Uterus (tissue), 4 donors: ENCODE results near the gene KAT7. TPM values are rescaled to one million over a fixed set of nuclear protein-coding genes. Genes with fewer than 3 reads are reported as not detected.
"Not testable (repeated sequence)": the region's sequence is repeated elsewhere in the genome, so short reads cannot be mapped to it uniquely, and the experiment has no call there.

Source experiments
- DNase-seq, 2 donors: peaks; one replicate each; pipeline ENCODE4 v3.0.0-alpha.2; 2019 to 2020
- H3K27ac ChIP-seq, 2 donors: fragments of 200-600 bp; sonication (generic); 1 replicate in 1 of 2; 2 replicates in 1 of 2; pipeline ENCODE4 v1.5.1; 2016 to 2018
- H3K27me3 ChIP-seq, 2 donors: fragments of 200-600 bp; sonication (generic); one replicate each; pipeline ENCODE4 v1.5.1; 2018 to 2019; ENCODE audit warnings: control low read depth in 1 of 2
- H3K36me3 ChIP-seq, 2 donors: fragments of 200-600 bp; sonication (generic); one replicate each; pipeline ENCODE4 v1.5.1; 2019; ENCODE audit warnings: control low read depth in 1 of 2
- H3K4me1 ChIP-seq, 2 donors: fragments of 200-600 bp; sonication (generic); one replicate each; pipeline ENCODE4 v1.5.1; 2018 to 2019; ENCODE audit warnings: control low read depth in 1 of 2
- H3K4me3 ChIP-seq, 2 donors: fragments of 200-600 bp; sonication (generic); 1 replicate in 1 of 2; 2 replicates in 1 of 2; pipeline ENCODE4 v1.5.1; 2018 to 2019; ENCODE audit warnings: mild to moderate bottlenecking in 1 of 2
- H3K9me3 ChIP-seq, 2 donors: fragments of 200-600 bp; sonication (generic); one replicate each; pipeline ENCODE4 v1.5.1; 2019; ENCODE audit warnings: control low read depth in 1 of 2
- POLR2A ChIP-seq, 2 donors: fragments of 450-650 bp; IDR thresholded peaks; one replicate each; pipeline ENCODE4 v1.6.1; 2016; ENCODE audit warnings: antibody characterized with exemption in 2 of 2, mild to moderate bottlenecking in 1 of 2, moderate library complexity in 1 of 2
- intact Hi-C: fragments of 100-400 bp; cut with DNase I; formaldehyde crosslinking; loops from one replicate; pipeline ENCODE4 v1.15.1; 2023; ENCODE audit warnings: low total_unique reads
- total RNA-seq, 4 donors: library from RNA; depleted of rRNA in 3 of 4; stranded (reverse); fragments of >200 nt in 3 of 4; gene quantifications; one replicate each; pipeline versions ENCODE4 v1.1.0 to v1.2.4, GENCODE V29; 2014 to 2023
- TF ChIP-seq, protein P1 (sequence below), 4 experiments: fragments of 200-600 bp in 2 of 4; fragments of 450-650 bp in 2 of 4; sonication (generic) in 2 of 4; IDR thresholded peaks; one replicate each; pipeline ENCODE4 v1.5.1; 2016 to 2019; ENCODE audit warnings: antibody characterized with exemption in 4 of 4, mild to moderate bottlenecking in 2 of 4, moderate library complexity in 1 of 4
- donor health status: DM: yes; HTN: yes; CAD: no.

Gene KAT7
- total RNA-seq, 4 donors from 2014 or later, result 16.8 to 117 (median 40.8) TPM

DNA sequence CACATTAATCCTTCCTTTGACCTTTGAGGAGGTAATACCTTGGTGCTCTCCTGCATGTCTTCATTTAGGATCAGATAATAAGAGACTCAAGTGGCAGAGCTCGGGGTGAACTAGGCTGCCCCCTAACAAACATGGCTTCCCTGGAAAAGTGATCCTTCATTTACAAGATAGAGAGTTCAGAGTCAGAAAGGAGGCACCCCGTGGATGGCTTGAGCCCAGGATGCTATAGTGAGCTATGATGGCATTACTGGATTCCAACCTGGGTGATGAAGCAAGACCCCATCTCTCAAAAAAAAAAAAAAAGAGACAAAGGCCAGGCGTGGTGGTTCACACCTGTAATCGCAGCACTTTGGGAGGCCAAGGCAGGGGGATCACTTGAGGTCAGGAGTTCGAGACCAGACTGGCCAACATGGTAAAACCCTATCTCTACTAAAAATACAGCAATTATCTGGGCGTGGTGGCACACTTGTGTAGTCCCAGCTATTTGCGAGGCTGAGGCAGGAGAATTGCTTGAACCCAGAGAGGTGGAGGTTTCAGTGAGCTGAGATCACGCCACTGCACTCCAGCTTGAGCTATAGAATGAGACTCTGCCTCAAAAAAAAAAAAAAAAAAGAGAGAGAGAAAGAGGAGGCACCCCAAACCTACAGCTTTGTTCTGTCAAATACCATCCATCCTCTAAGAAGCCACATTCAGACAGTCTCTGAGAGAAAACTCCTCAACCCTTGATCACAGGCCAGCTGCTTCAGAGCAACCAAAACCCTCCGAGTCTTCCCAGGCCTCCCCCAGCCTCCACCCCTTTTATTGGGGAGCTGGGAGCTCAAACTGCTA, 31.9 kb upstream of the KAT7 start:
- no peak overlapping the region for H3K4me3 ChIP-seq
- no peaks in the 10 kb centered on the region for H3K36me3 ChIP-seq
- no peak for DNase-seq
- TF ChIP-seq, protein P1, sequence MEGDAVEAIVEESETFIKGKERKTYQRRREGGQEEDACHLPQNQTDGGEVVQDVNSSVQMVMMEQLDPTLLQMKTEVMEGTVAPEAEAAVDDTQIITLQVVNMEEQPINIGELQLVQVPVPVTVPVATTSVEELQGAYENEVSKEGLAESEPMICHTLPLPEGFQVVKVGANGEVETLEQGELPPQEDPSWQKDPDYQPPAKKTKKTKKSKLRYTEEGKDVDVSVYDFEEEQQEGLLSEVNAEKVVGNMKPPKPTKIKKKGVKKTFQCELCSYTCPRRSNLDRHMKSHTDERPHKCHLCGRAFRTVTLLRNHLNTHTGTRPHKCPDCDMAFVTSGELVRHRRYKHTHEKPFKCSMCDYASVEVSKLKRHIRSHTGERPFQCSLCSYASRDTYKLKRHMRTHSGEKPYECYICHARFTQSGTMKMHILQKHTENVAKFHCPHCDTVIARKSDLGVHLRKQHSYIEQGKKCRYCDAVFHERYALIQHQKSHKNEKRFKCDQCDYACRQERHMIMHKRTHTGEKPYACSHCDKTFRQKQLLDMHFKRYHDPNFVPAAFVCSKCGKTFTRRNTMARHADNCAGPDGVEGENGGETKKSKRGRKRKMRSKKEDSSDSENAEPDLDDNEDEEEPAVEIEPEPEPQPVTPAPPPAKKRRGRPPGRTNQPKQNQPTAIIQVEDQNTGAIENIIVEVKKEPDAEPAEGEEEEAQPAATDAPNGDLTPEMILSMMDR (IDR thresholded peaks at IDR 0.05), result no peak
- TF ChIP-seq POLR2A (IDR thresholded peaks at IDR 0.05), result no peak
- H3K27ac ChIP-seq, result peak overlapping the region in 1 of 2 donors; percentile 20
- H3K9me3 ChIP-seq, result no peaks in the 10 kb centered on the region
- H3K27me3 ChIP-seq, result no peaks in the 10 kb centered on the region
- intact Hi-C loops, result no loop called here
- H3K4me1 ChIP-seq, result no peaks in the 10 kb centered on the region

DNA sequence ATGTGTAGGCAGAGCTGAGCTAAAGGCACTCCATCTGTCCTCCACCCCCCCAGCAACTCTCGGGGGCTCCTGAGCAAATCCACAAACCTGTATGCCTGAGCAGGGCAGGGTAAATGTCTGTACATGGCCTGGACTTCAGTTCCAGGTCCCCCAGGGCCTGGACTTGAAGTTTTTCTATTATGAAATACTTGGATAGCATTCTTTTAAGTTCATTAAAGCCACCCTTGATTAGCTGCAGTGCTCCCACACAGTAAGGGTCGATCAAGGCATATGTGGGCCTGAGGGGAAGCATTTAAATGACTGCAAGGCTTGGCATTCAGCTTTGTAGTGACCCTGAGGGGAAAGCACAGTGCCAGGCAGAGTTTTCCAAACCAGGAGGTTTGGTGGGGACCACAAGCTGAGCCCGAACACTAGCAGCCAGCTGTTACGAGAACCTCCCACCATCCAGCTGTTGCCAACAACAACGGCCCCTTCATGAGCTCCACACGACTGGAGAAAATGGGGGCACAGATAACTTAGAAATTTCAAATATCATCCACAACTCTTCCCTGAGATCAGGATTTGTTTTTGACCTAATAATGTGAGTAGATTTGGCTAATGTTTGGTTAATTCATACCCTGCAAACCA, 31.2 kb upstream of the KAT7 start:
- Histone ChIP-seq H3K36me3 (no peaks in the 10 kb centered on the region), H3K9me3 (no peaks in the 10 kb centered on the region), H3K4me3 (no peak overlapping the region), H3K4me1 (peaks cover 0 to 1% of the 10 kb centered on the region in 2 donors), H3K27me3 (no peaks in the 10 kb centered on the region), H3K27ac (peak overlapping the region in 1 of 2 donors; percentile 20)
- intact Hi-C loops, result no loop called here
- TF ChIP-seq, protein P1 (IDR thresholded peaks at IDR 0.05), result no peak
- TF ChIP-seq POLR2A (IDR thresholded peaks at IDR 0.05), result no peak
- DNase-seq, result no peak

DNA sequence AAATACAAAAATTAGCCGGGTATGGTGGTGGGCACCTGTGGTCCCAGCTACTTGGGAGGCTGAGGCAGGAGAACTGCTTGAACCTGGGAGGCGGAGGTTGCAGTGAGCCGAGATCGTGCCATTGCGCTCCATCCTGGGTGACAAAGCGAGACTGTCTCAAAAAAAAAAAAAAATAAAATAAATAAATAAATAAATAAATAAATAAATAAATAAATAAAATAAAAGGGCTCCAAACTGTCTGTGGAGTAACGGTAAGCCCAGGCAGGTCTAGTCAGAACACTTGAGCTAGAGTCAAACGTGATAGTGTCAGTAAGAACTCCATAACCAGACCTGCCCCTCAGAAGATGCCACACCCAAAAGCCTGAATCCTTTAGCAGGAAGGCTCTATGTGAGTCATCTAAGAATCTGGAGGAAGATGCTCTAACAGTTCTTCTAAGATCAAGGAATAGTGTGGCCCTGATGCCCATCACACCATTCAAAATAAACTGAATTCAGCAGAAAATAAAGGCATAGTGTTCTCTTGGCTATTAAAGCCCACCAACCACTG, 29.9 kb upstream of the KAT7 start:
- H3K4me3 ChIP-seq, H3K27me3 ChIP-seq, H3K36me3 ChIP-seq, H3K27ac ChIP-seq, DNase-seq, H3K9me3 ChIP-seq, H3K4me1 ChIP-seq, intact Hi-C loops: not testable (repeated sequence)

DNA sequence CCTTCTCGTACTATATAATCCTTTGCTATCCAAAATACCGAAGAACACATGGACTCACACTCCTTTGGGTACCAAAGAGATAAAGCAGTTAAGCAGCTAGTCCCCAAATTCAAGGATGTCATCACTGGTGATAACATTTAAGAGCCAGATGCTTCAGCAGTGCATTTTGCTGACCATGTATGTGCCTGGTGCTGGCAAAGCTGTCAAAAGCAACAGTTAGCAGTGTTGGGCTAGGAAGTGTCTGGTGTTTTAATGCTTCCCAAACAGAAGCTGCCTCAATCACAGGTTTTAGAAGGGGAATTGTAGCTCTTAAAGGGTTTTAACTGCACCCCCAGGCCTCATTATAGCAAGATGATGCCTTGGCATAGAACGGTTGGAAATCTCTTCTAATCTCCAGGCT, 29.3 kb upstream of the KAT7 start:
- intact Hi-C loops, result no loop called here
- H3K36me3 ChIP-seq, result no peaks in the 10 kb centered on the region

DNA sequence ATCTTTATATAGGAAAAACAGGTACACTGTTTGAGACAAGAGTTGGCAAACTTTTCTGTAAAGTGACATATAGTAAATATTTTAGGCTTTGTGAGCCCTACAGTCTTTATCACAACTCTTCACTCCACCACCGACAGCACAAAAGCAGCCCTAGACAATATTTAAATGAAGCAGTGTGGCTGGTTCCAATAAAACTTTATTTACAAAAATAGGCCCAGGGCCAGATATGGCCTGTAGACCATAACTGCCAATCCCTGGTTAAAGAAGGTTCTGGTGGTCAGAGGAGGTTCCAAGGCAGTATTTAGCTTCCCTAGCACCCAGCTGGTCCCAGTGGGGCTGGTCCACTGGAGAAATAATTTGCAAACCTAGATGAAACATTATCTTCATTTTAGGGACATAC, 28.2 kb upstream of the KAT7 start:
- Histone ChIP-seq H3K4me1 (peaks cover 0 to 8% of the 10 kb centered on the region in 2 donors), H3K27me3 (no peaks in the 10 kb centered on the region), H3K4me3 (no peak overlapping the region), H3K9me3 (no peaks in the 10 kb centered on the region), H3K27ac (peak overlapping the region in 1 of 2 donors; percentile 75), H3K36me3 (no peaks in the 10 kb centered on the region)
- no peak for DNase-seq
- intact Hi-C loops, result no loop called here
- no peak for TF ChIP-seq POLR2A (IDR thresholded peaks at IDR 0.05)
- TF ChIP-seq, protein P1 (IDR thresholded peaks at IDR 0.05), result no peak

More for the DNA sequence above, 29.3 kb upstream of the KAT7 start:
- H3K9me3 ChIP-seq, result no peaks in the 10 kb centered on the region
- H3K4me3 ChIP-seq, result no peak overlapping the region
- H3K27me3 ChIP-seq, result no peaks in the 10 kb centered on the region
- no peak for TF ChIP-seq POLR2A (IDR thresholded peaks at IDR 0.05)
- TF ChIP-seq, protein P1 (IDR thresholded peaks at IDR 0.05), result no peak
- no peak overlapping the region for H3K27ac ChIP-seq
- peaks cover 0 to 8% of the 10 kb centered on the region in 2 donors for H3K4me1 ChIP-seq
- no peak for DNase-seq
